Lower leg skin (tissue), 4 donors: ENCODE measurements around the gene INTS6L. TPM values are rescaled to one million over a fixed set of nuclear protein-coding genes. Genes with fewer than 3 reads are reported as not detected.
"Not testable (repeated sequence)": the region's sequence is repeated elsewhere in the genome, so short reads cannot be mapped to it uniquely, and the experiment has no call there.

Source experiments
- DNase-seq, 2 donors: peaks; one replicate each; pipeline ENCODE4 v3.0.0-alpha.2; 2019; ENCODE audit warnings: low spot score in 2 of 2
- H3K4me3 ChIP-seq: fragments of 200-600 bp; sonication (generic); 2 replicates; pipeline ENCODE4 v1.5.1; 2017; ENCODE audit warnings: mild to moderate bottlenecking, low read depth; ENCODE audit not compliant: poor library complexity, severe bottlenecking
- CTCF ChIP-seq, 3 donors: fragments of 450-650 bp; IDR thresholded peaks; one replicate each; pipeline ENCODE4 v1.5.1; 2016; ENCODE audit warnings: antibody characterized with exemption in 3 of 3, mild to moderate bottlenecking in 3 of 3, moderate library complexity in 2 of 3
- POLR2A ChIP-seq, 2 donors: fragments of 450-650 bp; IDR thresholded peaks; one replicate each; pipeline ENCODE4 v1.6.1; 2016 to 2017; ENCODE audit warnings: antibody characterized with exemption in 2 of 2, mild to moderate bottlenecking in 1 of 2, moderate library complexity in 1 of 2
- WGBS, 2 donors: methylation state at CpG; one replicate each; pipeline ENCODE4 v1.1.5; 2018; 5-methylcytosine and 5-hydroxymethylcytosine counted together
- intact Hi-C: fragments of 100-400 bp; cut with DNase I; formaldehyde crosslinking; loops from one replicate; pipeline ENCODE4 v1.15.0; 2023; ENCODE audit warnings: low total_unique reads
- total RNA-seq, 4 donors: library from RNA; depleted of rRNA; stranded (reverse); fragments of >200 nt; gene quantifications; one replicate each; pipeline ENCODE4 v1.1.0, GENCODE V29; 2016

Gene INTS6L
- total RNA-seq, 4 donors from 2014 or later = 7.4 to 10.8 (median 9.0) TPM

DNA sequence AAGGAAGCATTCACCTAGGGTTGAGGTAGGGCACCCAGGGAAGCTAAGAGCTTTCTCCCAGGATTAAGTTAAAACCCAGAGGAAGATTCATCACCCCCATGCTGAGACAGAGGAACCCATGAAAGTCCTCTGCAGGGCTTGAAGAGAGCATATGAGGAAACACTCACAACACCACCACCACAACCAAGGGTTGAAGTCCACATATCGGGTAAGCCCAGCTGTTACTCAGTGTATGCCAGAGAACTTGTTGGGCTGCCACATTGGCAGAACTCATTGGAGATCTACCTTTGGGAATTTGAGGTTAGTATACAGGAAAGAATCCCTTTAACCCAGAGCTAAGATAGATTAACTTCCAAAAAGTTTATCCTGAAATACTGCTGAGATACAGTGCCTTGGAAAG is 75.1 kb downstream of the INTS6L start:
- no peak overlapping the region for H3K4me3 ChIP-seq
- 82 to 100% methylated on average over 1 of the region's 1 CpG for WGBS, 2 donors
- TF ChIP-seq POLR2A (IDR thresholded peaks at IDR 0.05) = no peak
- no peak for TF ChIP-seq CTCF (IDR thresholded peaks at IDR 0.05)
- DNase-seq = no peak
- intact Hi-C loops = no loop called here

DNA sequence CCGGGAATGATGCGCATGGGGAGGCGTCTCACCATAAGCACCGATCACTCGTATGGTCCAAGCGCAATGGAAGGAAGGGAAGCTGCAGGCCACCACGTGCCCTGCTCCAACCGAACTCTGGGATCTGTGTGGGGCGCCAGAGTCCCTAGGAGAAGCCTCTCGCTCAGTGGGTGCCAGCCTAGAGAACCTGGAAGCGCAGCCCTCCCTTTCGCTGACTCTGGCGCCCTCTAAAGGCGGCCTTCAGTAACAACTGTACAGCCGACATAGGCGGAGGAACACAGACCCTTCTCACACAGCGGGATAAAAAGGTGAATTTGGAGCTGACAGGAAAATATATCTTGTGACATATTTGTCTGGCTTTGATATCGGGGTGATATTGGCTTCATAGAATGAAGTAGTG is 76.0 kb downstream of the INTS6L start:
- TF ChIP-seq CTCF (IDR thresholded peaks at IDR 0.05) (no peak), POLR2A (IDR thresholded peaks at IDR 0.05) (no peak)
- no peak overlapping the region for H3K4me3 ChIP-seq
- no peak for DNase-seq
- 59 to 63% methylated on average over 18 of the region's 18 CpGs for WGBS, 2 donors
- intact Hi-C loops = no loop called here

DNA sequence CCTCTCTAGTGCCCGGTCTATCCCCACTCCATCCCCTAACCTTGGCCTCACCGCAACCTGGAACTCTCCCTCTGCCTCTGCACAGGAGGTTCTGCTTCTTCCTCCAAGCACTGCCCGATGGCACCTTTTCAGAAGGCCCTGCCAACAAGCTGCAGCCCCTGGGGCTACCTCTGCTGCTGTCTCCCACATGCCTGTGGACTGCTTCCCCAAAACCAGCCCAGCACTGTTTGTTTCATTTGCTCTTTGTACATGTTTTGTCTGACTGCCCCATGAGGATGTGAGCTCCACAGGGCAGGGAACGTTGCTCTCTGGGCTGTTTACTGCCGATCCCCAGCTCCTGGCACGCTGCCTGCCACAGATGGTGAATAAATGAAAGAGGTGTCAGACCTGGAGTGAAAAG is 85.4 kb downstream of the INTS6L start:
- intact Hi-C loops = no loop called here
- TF ChIP-seq CTCF (IDR thresholded peaks at IDR 0.05) = no peak
- WGBS, 2 donors = 48 to 57% methylated on average over 6 of the region's 6 CpGs
- no peak overlapping the region for H3K4me3 ChIP-seq
- no peak for DNase-seq

DNA sequence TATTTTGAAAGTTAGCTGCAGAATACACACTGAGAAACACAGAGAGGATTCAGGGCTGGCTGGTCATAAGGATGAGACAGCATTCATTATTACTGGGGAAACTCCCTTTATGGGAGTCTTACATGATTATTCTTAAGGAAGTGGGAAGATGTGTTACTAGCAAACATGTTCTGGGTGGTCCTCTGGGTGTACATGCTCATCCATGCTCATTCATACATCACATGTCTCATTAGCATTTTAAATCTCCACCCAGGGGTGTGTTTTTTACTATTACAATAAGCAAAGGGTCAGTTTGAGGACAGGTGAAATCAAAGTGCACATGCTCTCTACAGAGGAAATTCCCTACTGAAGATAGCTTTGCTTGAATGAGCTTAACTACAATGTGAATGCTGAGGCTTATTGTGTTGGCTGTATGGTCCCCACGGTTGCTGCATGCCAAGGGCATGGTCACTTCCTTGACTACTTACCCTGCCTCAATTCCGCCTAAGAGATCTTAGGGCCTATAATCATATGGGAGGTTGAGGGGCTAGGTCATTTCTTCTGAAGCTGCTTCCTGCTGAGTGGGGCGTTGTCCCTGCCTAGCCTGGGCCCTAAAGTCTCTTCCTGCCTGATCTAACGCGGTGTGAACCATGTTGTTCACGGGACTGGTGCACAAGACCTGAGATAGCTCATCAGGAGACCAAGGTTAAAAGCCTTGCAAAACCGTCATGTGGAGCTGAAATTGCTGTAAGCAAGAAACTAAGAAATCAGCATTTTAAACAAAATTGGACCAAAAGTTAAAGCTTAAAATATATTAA is 104.1 kb downstream of the INTS6L start:
- 80% methylated on average over 3 to 6 of the region's 7 CpGs for WGBS, 2 donors
- H3K4me3 ChIP-seq, intact Hi-C loops, DNase-seq: not testable (repeated sequence)

- no peak for DNase-seq
Measured at GRCh38 chrX:135625995-135626394, 105.5 kb downstream of the INTS6L start.

DNA sequence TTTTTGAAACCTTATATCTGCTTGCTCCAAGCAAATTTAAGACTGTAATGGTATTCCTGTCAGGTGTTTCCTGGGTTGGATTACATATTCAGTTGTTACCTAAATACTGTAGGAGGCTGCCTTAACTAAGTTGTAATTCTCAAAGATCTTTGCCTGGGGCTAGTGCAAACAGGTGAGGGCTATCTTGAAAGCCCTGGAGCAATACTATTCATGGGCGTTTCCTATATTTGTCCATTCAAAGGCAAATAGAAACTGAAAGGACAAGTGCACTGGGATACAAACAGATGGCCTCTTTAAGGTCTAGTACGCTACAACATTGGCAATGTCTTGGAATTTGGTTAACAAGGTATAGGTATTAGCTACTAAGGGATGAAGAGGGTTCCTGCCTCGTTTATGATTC is 108.9 kb downstream of the INTS6L start:
- no peak overlapping the region for H3K4me3 ChIP-seq
- TF ChIP-seq POLR2A (IDR thresholded peaks at IDR 0.05) = no peak
- TF ChIP-seq CTCF (IDR thresholded peaks at IDR 0.05) = no peak
- 49 to 74% methylated on average over 3 of the region's 3 CpGs for WGBS, 2 donors
- DNase-seq = no peak
- intact Hi-C loops = no loop called here

More at GRCh38 chrX:135625995-135626394, 105.5 kb downstream of the INTS6L start:
- TF ChIP-seq CTCF (IDR thresholded peaks at IDR 0.05) (no peak), POLR2A (IDR thresholded peaks at IDR 0.05) (no peak)
- 86 to 92% methylated on average over 6 of the region's 6 CpGs for WGBS, 2 donors
- intact Hi-C loops = no loop called here
- H3K4me3 ChIP-seq = no peak overlapping the region

Other genes starting within 250 kb of the INTS6L start
- not detected for gene ETDC, start 211.2 kb upstream of the INTS6L start, total RNA-seq
- 1 to 10 TPM; 6.2 to 8.9 (median 6.6) TPM for gene ZNF75D, start 176.6 kb upstream of the INTS6L start, total RNA-seq
- gene ZNF449, start 175.9 kb upstream of the INTS6L start, total RNA-seq = 1 to 10 TPM; 3.0 to 4.4 (median 4.0) TPM
- gene SMIM10L2A, start 98.7 kb upstream of the INTS6L start, total RNA-seq = 1 to 10 TPM; 1.3 to 2.6 (median 1.9) TPM
- gene CT45A1, start 193.0 kb downstream of the INTS6L start, total RNA-seq = not detected
- gene CT45A3, start 247.5 kb downstream of the INTS6L start, total RNA-seq = not detected